HG02759 (cell line): ENCODE results near the gene RRAGD.
A peak's percentile ranks its signal among the peaks of the same experiment; 100 is the strongest.

Experiments used
- ATAC-seq: cut with Tn5 transposase; IDR thresholded peaks from one replicate; pipeline ENCODE4 v1.9.1; 2021; ENCODE audit warnings: mild to moderate bottlenecking, moderate library complexity; ENCODE audit not compliant: unreplicated experiment

Gene RRAGD

DNA sequence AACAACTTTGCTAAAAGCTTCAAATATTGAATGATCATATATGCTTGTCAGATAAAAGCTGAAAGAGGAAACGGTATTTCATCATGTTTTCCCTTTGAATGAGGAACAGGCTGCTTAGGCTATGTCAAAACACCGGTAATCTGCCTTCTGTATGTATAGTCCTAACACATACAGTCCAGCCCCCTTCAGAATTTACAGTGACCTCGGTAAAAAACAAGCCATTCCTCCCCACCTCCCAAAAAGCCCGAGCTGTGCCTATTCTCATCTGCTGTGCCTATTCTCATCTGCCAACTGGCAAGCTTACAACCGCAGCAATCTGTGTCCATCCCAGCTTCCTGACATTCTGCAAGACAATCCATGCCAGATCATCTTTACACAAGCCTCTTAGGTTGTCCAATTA is 32.8 kb downstream of the RRAGD start:
- no peak for ATAC-seq

DNA sequence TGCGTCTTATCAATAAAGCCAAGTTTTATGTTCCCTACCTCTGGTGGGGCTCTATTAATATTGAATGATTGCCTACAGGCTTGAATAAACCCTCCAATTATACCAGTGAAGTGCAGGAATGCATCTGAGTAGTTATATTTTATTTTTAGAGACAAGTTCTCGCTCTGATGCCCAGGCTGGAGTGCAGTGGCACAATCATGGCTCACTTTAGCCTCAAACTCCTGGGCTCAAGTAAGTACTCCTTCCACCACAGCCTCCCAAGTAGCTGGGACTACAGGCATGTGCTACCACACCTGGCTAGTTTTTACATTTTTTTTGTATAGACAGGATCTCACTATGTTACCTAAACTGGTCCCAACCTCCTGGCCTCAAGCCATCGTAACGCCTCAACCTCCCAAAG is 33.4 kb downstream of the RRAGD start:
- no peak for ATAC-seq

DNA sequence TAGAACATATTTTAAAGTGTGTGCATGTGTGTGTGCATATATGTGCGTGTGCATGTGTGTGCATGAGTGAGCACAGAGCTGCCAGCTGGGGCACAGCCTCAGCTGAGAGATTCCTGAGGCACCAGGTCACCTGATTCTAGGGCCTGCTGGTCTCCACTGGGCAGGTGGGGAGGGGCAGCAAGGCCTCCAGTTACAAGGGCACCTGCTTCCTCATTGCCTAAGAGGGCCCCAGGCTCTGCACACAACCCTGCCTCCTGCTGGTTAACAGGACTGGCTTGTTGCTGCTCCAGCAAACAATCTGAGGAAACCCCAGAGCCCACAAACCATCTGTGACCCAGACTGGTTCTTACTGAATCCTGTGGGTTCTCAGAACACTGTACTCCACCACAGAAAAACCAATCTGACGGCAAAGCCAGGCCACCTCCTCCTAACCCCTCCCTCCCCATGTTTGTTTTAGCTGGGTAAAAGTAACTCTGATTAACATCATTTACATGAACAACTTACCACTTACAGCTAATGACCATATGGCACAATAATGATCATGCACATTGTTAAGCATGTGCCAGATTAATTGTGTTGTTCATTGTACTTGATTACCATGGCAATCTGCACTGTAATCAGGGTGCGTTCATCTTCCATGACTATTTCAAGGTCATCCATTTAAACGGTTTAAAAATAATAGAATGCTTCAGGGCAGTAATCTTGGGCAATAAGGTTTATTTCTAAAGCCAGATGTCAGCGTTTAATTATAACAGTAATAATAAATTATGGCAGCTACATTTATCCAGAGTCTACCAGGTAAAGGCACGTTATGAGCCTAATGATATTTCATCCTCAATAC is 36.4 kb downstream of the RRAGD start:
- peak; percentile 83 for ATAC-seq

DNA sequence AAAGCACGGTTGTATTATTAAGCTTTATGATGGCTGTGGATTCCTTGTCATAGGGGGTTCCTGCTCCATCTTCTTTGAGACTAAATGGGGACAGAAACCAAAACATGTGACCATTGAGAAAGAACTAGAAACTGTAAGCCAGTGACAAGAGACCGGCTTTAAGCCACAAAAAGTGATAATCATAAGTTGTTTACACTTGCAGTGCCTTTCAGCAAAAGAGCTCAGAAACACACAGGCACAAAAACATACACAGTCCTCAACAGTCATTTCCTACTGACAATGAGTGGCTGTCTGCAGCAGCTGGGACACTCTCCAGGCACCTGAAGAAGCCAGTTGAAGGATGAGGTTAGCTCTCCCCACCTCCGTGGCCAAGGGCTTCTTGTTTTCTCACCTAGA is 39.6 kb downstream of the RRAGD start:
- ATAC-seq: peak; percentile 31

DNA sequence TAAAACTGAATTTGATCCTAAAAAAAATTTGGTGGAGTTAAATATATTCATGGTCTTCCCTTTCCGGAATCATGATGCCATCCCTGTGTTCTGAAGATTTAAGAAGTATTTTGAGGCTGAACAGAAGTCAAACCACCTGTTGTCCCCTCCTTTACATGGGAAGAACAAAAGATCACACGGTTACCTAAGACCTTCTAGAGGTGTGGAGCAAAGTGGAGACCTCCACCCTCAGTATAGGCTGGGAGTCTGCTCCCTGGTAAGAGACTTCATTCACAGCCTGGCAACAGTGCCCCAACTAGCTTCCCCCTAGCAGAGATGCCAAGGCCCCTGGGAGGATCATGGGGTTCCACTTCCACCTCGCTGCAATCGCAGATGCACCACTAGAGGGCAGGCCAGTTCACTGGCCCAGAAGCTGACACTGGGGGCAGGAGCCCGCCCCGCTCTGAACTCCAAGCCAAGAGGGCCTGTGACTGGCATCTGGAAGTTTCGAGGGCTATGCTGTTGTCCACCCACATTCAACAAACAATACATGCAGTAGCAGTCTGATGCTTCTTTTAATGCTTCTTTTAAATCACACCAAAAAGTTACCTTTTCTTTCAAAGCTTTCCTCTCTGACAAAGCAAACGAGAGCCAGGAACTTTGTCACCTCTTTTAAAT is 40.1 kb downstream of the RRAGD start:
- ATAC-seq: peak; percentile 75

DNA sequence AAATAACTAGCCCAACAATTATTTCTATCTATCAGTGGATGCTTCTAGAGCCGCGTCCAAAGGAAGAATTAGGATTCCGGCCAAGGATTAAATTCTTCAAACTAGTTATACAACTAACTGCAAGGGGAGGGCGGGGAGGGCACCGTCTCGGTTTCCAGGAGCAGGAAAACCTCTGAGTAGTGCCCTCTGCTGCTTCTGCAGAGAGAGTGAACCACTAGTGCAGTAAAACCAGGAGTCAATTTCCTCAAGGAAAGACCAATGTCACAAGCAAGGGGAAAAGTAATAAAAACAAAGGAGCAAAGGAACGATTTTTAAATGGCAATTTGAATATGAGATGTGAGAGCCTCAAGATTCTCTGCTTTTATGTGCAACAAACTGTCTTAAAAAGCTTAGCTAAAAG is 43.1 kb downstream of the RRAGD start:
- ATAC-seq: no peak

DNA sequence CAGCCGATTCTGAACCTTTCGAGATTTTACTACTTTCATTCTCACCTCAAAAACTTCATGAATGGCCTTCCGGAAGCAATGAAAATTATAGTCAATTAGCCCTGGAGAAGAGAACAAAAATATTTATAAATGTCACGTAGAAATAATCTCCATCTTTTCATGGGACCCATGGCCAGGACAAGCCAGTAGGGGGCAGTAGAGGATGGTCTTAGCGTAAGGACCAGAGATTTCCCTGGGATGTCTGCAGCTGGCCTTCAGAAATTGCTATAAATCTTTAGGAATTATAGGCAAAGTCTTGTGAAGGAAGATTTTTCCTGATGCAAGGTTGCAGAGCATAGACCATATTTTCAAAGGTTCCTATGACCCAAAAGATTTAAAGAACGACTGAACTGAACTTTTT is 44.0 kb downstream of the RRAGD start:
- ATAC-seq: no peak

DNA sequence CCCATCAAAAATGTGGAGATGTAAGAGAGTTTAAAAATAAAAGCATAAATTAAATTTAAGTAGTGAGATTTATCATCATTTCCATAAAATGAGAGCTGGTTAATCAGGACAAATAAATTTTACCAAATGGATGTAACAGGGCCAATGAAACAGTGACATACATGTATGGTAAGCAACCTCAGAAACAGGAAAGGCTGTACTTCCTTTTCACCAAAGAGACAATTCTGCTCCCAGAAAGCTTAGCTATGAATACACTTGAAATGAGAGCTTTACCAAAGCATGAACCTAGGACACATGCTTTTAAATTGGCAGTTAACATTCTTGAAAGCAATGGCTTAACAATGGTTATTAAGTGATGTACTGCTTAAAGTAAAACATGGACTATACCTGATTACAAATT is 47.5 kb downstream of the RRAGD start:
- no peak for ATAC-seq

DNA sequence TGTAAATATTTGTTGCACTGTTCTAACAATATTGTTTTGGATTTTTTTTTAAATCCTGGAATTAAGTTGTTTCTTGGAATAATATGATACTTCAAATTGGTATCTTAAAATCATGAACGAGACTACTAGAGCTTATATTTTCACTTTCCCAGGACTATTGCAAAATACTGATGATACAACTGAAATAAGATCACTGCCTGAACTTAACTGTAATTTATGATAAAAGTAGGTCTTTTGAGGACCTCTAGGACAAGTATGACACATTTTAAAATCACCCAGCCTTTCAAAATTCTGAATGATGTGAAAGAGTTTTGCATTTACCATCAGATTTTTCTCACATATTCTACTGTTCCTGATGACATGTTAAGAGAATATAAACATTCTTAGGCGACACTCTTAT is 50.9 kb downstream of the RRAGD start:
- ATAC-seq: no peak

DNA sequence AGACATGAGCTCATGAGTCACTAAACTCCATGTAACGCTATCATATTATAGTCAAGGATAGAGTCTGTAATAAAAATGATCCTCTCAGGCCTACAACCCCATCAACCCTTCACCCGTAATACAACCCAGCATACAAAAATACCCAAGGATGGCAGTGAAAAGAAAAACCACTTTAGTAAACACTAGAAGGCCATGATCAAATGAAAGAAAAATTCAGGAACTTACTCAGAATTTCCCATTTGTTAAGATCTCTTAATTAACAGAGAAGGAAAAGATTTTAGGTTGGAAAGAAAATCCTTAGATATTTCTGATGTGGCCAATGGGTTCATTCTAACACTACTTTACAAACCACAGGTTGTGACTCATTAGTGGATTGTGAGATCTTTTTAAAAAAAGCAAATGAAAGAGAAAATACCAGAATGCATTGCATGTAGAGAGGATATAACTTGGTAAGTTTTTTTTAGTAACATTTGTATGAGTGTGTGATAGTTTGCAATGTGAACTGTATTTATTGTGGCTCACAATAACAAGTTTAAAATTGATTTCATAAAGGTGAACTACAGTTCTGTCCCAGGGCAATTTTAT is 51.6 kb downstream of the RRAGD start:
- ATAC-seq: peak; percentile 39

DNA sequence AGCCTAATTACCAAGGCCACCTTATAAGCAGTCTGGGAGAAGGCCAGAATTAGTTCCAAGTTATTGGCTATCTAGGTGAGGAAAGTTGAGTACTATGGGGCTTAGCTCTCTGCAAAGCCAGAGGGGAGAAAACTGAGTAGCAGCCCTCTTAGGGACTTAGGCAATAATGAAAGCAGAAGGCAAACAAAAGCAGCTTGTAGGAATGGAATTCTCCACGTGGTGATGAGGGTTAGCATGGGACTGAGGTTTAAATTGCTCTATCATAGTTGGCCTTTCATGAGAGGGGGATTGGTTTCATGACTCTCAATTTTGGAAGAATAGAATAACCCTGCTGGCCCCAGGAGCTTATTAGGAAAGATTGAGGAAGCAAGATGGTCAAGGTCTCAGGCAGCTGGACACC is 52.5 kb downstream of the RRAGD start:
- ATAC-seq: no peak

DNA sequence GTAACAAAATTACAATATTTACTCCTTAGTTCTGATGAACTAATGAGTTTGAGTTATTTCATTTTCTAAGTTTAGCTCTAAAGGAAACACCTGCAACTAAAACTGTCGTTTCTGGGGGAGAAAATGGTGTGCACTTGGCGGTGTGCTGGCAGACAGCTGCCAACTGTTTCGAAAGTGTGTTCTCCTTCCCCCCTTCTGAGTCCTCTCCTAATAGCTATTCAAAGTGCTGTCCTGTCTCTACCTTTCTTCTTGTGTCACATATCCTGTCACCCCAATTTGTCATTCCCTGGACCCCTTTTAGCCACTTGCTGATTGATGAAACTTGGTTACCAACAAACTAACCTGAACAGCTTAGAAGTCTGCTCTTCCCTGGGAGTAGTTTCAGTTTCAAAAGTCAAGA is 54.7 kb downstream of the RRAGD start:
- ATAC-seq: peak; percentile 58

DNA sequence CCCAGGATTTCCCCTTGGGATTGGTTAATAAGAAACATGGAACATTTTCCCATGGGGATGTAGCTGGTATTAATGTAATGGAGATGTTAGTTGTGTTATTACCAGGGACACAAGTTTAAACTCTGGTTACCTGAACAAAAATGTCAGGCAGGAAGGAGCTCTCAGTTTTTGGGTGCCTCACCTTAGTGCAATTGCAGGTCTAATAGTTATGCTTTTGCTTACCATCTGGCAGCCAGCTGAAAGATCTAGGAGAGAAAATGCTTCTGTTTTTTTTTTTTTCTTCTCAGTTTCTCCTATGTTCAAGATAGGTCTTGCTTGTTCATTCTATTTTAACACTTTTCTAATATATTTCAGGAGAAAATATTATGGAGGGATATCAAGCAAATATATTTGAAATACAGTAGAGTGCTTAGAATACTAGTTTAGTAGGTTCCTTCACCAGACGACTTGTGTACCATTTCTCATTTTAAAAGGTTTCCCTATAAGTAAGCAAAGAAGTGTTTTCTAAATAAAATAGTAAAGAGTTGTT is 55.4 kb downstream of the RRAGD start:
- ATAC-seq: no peak

DNA sequence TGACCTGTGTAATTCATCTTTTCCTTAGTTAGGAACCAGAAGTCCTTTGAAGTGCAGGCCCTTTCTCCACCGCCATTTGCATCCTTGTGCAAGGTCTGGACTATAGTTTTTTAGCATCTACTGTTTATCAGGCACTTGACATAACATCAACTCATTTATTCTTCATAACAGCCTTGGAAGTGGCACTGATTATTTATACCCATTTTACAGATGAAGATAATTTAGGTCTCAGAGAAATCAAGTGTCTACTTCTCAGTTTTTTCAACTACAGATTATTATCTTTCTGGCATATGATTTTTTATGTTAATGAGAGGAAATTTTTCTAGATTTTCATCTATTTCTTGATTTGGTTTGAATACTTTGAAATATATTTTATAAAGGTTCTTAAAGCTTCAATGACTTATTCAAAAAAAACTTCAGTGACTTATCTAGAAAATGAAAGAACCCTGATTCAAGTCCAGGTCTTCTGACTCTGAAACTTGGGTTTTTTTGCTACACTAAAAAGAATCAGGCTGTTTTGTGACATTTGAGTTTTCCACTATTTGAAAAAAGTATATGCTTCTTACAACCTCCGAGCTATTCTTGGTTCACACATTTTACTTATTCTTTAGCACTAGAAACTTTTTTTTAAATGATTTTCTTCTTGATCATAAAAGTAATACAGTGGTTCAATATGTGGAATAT is 56.4 kb downstream of the RRAGD start:
- ATAC-seq: no peak

DNA sequence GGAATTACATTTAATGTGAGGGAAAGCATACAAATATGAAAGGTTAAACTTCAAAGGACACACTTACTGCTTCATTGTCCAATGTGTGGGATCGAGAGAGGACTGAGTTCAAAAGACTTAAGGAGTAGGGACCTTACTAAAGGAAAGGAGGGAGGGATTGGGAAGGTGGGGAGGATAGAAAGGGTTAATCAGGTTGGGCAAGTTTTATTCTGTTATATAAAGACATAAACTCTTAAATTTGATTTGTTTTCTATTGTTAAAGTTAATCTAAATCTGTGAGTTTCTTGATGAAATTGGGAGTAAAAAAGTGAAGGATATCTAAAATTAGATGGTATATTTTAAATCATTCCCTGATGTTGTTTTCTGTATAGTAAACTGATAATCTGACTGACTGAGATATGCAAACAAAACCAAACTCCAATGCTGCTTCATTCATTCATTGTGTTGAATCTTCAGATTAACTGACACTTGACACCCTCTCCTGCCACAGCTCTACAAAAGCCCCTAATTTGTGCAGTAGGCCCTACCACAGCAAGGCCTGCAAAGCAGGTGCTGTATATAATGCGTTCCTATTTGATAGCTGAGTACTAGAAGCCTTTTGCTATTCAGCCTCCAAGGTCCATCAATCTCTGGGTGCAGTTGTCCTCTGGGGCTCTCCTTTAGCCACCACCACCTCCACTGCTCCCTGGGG is 58.2 kb downstream of the RRAGD start:
- ATAC-seq: no peak

DNA sequence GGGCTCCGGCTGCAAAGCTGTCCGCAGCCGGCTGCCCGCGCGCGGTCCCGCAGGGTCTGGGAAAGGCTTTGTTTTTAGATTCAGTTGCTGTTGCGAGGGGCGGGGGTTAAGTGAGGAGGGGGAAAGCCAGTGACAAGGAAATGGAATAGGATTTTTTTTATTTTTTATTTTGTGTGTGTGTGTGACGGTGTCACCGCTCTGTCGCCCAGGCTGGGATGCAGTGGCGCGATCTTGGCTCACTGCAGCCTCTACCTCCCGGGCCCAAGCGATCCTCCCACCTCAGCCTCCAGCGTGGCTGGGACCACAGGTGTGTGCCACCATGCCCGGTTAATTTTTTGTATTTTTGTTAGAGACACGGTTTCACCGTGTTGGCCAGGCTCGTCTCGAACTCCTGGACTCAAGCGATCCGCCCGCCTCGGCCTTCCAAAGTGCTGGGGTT is 58.9 kb downstream of the RRAGD start:
- no peak for ATAC-seq

DNA sequence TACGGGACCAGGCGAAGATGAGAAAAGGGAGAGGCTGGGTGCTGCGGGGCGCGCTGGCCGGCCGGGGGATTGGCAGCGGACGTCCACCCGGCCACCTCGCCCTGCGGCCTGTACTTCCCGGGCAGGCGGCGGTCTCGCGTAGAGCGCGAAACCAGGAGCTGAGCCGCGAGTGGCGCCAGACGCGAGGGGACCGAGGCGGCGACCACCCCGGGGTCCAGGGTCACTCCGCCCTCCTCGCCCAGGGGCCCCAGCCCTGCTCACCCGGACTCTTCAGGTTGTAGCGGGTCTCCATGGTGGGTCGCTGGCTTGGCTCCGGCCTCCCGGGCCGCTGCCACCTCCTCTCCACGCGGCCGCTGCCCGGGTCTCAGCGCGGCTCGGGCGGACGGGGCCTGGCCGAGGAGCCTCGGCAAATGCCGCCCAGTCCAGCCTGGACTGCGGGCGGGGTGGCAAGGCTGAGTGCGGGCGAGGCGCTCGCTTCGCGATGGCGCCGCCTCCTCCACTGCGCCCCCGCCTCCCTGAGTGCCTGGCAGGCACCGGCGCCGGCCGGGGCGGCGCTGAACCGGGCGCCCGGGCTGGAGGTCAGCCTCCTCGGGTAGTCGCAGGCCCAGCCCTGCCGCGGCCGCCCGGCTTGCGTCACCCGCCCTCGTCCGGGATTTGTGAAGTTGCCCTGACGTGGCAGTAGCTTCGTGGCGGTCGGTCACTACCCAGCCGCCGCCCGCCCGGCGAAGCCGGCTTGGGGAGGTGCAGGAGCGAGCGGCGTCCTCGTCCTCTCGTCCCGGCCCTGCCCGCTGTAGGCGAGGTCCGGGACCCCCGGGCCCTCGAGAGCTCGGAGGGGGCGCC is 59.6 kb downstream of the RRAGD start, which contains the start of gene UBE2J1:
Gene UBE2J1, minus strand, starts transcription at position 445 of the 840 bp plus-strand sequence. Its CDS starts 153 bp downstream, at position 292.
- peak; percentile 54 for ATAC-seq

DNA sequence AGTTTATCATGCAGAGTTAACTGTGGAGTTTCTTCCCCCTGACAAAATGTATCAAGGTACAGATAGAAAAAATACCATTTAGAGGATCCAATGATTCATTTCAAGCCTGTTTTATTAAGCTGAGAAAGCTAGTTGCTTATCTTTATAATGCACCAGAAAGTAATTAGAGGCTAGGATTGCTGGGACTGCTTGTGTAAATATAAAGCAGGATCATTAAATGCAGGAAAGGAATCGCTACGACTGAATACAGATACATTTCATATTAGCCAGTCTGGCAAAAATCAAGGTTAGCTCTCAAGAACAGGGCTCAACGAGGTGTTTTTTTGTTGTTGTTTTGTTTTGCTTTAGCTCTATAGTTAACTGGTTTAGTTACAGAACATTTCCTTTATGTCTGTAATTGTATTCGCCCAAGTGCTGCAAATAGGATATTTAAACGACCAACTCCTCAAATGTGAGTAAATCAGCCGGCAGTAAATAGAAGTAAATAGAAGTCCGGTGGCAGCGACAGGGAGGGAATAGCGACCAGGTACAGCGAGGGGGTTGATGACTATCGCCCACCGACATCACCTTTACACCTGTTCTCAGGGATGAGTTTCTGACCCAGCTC is 60.3 kb downstream of the RRAGD start:
- no peak for ATAC-seq

DNA sequence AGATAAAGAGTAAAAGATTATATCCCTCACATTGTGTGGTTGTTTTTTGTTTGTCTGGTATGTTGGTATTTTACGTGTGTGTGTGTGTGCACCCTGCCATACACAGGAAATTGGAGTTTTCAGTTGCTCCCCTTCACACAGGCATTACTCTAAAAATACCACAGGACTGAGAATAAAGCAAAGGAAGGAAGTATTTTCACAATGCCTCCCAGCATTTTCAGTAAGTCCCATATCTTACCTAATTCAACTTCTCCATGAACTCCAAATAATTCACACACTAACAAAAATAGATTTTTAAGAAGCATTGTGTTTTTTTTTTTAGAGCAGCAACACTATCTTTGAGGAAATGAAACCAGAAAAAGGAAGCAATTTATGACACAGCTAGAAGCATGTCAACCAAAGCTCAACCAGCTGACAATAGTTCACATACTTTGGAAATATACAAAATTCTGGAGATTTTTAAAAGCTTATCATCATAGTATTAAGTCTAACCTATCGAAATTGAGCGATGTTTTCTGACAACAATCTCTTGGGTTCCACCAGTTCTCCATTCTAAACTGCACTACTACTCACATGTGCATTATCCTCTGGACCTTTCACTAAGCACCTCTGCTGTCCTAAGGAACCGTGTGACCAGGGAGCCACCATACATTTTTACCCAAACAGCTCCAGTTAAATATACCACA is 61.6 kb downstream of the RRAGD start:
- peak; percentile 41 for ATAC-seq
